ENCODE results near the gene ZNF628. TPM values are rescaled to one million over a fixed set of nuclear protein-coding genes. Genes with fewer than 3 reads are reported as not detected.

ZNF628 gene
- total RNA-seq, 3 donors from 2014 or later = 6.8 to 11.1 (median 7.9) TPM

DNA sequence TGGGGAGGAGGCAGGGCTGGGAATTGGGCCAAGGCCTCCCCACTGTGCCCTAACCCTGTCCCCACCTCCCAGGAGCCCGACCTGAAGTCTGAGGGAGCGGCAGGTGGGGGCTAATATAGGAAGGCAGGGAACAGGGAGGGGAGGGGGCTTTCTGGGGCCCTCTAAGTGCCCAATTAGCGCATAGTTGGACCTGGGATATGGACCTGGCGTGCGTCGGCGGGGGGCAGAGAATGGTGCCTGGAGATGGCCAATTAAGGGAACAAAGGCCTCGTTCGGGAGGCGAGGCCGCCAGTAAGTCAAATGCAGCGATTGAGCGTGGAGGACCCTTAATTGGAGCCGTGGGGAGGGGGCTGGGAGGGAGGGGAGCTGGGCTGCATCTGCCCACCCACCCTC, 11.8 kb upstream of the ZNF628 start, which contains the start of gene C19orf85:
TSS of gene C19orf85 (minus strand) at position 90 of the 393 bp plus-strand sequence. CDS start 197 bp downstream, outside the sequence.
- DNase-seq (no peak), ATAC-seq (no peak)
- no peaks in the 10 kb centered on the region for H3K9me3 ChIP-seq
- H3K36me3 ChIP-seq (ENCODE audit: low read depth) = peaks cover 4% of the 10 kb centered on the region
- H3K4me1 ChIP-seq (ENCODE audit: low read depth) = peaks cover 15% of the 10 kb centered on the region
- no peak for TF ChIP-seq CTCF (IDR thresholded peaks at IDR 0.05)
- H3K4me3 ChIP-seq = no peak within 1 kb of the TSS
- intact Hi-C loops (cut with DNase I, micrococcal nuclease) = no loop called here

DNA sequence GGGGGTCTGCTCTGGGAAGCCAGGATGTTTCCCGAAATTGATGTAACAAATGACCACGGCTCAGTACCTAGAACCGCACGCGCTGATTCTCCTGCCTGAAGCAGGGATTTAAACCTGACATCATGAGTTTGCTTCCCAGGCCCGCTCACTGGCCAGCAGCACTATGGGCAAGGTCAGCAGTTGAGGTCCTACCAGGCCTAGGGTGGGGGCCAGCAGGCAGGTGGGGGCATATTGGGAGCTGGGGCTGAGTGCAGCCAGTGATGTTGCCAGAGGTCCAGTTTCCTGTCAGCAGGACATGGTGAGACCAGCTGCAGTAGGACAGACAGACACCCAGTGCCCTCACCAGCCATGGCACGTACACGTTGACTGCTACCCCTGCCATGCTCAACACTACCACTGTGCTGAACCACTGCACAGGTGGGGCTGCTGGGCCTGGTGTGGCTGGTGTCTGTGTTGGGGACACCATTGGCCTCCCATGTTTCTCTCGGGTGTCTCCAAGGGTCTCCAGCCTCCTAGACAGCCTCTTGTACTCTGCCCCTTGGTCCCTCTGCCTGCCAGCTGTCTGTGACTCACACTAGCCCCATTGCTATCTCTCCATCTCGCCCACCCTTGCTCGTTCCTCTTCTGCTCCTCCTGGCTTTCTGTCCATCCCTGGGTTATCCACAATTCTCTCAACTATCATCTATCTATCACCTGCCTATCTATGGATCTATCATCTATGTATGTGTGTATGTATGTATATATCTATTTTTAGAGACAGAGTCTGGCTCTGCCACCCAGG, 10.8 kb upstream of the ZNF628 start:
- no peak overlapping the region for H3K4me3 ChIP-seq
- DNase-seq = no peak
- H3K4me1 ChIP-seq (ENCODE audit: low read depth) = peaks cover 6% of the 10 kb centered on the region
- intact Hi-C loops (cut with DNase I, micrococcal nuclease) = no loop called here
- no peak for ATAC-seq
- H3K9me3 ChIP-seq = no peaks in the 10 kb centered on the region
- peaks cover 4% of the 10 kb centered on the region for H3K36me3 ChIP-seq (ENCODE audit: low read depth)
- TF ChIP-seq CTCF (IDR thresholded peaks at IDR 0.05) = no peak

DNA sequence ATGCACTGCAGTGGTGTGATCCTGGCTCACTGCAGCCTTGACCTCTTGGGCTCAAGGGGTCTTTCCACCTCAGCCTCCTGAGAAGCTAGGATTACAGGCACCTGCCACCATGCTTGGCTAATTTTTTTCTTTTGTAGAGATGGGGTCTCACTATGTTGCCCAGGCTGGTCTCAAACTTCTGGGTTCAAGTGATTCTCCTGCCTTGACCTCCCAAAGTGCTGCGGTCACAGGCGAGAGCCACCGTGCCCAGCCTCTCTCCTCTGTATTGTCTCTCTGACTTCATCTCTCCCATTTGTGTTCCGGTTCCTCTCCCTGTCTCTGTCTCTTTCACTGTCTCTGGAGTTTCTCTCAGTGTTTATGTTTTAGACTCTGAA, 10.2 kb upstream of the ZNF628 start:
- H3K4me3 ChIP-seq = no peak overlapping the region
- peaks cover 6% of the 10 kb centered on the region for H3K4me1 ChIP-seq (ENCODE audit: low read depth)
- ATAC-seq = no peak
- no peaks in the 10 kb centered on the region for H3K9me3 ChIP-seq
- TF ChIP-seq CTCF (IDR thresholded peaks at IDR 0.05) = no peak
- intact Hi-C loops (cut with DNase I, micrococcal nuclease) = no loop called here
- DNase-seq = no peak
- H3K36me3 ChIP-seq (ENCODE audit: low read depth) = peaks cover 4% of the 10 kb centered on the region

GRCh38 chr19:55467236-55468053, 9.0 kb upstream of the ZNF628 start:
- peak; percentile 97 for TF ChIP-seq CTCF (IDR thresholded peaks at IDR 0.05)
- peak; percentile 91 for ATAC-seq
- peaks cover 6% of the 10 kb centered on the region for H3K4me1 ChIP-seq (ENCODE audit: low read depth)
- H3K4me3 ChIP-seq = no peak overlapping the region
- no peaks in the 10 kb centered on the region for H3K9me3 ChIP-seq
- H3K36me3 ChIP-seq (ENCODE audit: low read depth) = no peaks in the 10 kb centered on the region
- intact Hi-C loops (cut with DNase I, micrococcal nuclease) = loop anchor here in 1 of 2 donors (2.0 kb wide), 1 partner anchor 37 kb away; no protein-coding TSS in a partner anchor
- peak; percentile 67 to 83 (median 76) for DNase-seq

DNA sequence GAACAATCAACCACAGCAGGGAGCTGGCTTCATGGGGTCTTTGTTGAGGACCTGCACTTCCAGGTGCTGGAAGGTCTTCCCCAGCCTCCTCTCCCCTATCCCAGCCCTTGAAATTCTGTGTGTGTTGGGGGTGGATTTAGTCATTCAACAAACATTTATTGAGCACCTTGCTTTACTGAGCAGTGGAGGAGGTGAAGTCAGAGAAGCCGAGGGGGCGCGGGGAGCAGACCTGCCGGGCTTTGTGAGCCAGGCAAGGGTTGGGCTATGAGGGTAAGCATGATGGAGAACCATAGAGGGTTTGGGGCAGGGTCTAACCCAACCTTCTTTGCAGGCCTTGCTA, 8.4 kb upstream of the ZNF628 start:
- H3K9me3 ChIP-seq = no peaks in the 10 kb centered on the region
- peaks cover 6% of the 10 kb centered on the region for H3K4me1 ChIP-seq (ENCODE audit: low read depth)
- no peak for TF ChIP-seq CTCF (IDR thresholded peaks at IDR 0.05)
- H3K36me3 ChIP-seq (ENCODE audit: low read depth) = no peaks in the 10 kb centered on the region
- DNase-seq = no peak
- no peak for ATAC-seq
- no peak overlapping the region for H3K4me3 ChIP-seq
- intact Hi-C loops (cut with DNase I, micrococcal nuclease) = loop anchor here in 1 of 2 donors (2.0 kb wide), 1 partner anchor 37 kb away; no protein-coding TSS in a partner anchor
